HG02885 (cell line): ENCODE measurements around the gene ZDHHC17.
A peak's percentile ranks its signal among the peaks of the same experiment; 100 is the strongest.
"Not testable (repeated sequence)": the region's sequence is repeated elsewhere in the genome, so short reads cannot be mapped to it uniquely, and the experiment has no call there.

Experiments used
- ATAC-seq: cut with Tn5 transposase; IDR thresholded peaks from one replicate; pipeline ENCODE4 v1.9.1; 2021; ENCODE audit warnings: mild to moderate bottlenecking; ENCODE audit not compliant: unreplicated experiment, poor library complexity

The ZDHHC17 gene

GRCh38 chr12:76763746-76764675, at the start of gene ZDHHC17:
ZDHHC17 (plus strand) TSS chr12:76764115; CDS start chr12:76764237, 122 bp downstream.
- ATAC-seq: peak; percentile 89

GRCh38 chr12:76714415-76714814, 49.5 kb upstream of the ZDHHC17 start:
- no peak for ATAC-seq

GRCh38 chr12:76714861-76715260, 49.1 kb upstream of the ZDHHC17 start:
- ATAC-seq: no peak

- no peak for ATAC-seq
These were observed 48.6 kb upstream of the ZDHHC17 start for GRCh38 chr12:76715332-76715731.

- ATAC-seq: no peak
These were observed 46.6 kb upstream of the ZDHHC17 start for GRCh38 chr12:76717314-76717713.

GRCh38 chr12:76719171-76720041, 44.5 kb upstream of the ZDHHC17 start:
- no peak for ATAC-seq

GRCh38 chr12:76720068-76720467, 43.8 kb upstream of the ZDHHC17 start:
- no peak for ATAC-seq

- ATAC-seq: no peak
These were observed 37.3 kb upstream of the ZDHHC17 start for GRCh38 chr12:76726626-76727025.

- ATAC-seq: not testable (repeated sequence)
These were observed 31.7 kb upstream of the ZDHHC17 start for GRCh38 chr12:76732188-76732587.

GRCh38 chr12:76737689-76738088, 26.2 kb upstream of the ZDHHC17 start:
- ATAC-seq: not testable (repeated sequence)

GRCh38 chr12:76738824-76739579, 24.9 kb upstream of the ZDHHC17 start:
- ATAC-seq: no peak

GRCh38 chr12:76739896-76740295, 24.0 kb upstream of the ZDHHC17 start:
- ATAC-seq: no peak

GRCh38 chr12:76740501-76740900, 23.4 kb upstream of the ZDHHC17 start:
- ATAC-seq: no peak

GRCh38 chr12:76745343-76745742, 18.6 kb upstream of the ZDHHC17 start:
- ATAC-seq: no peak

- ATAC-seq: no peak
These were observed 17.4 kb upstream of the ZDHHC17 start for GRCh38 chr12:76746516-76746915.

GRCh38 chr12:76747245-76747644, 16.7 kb upstream of the ZDHHC17 start:
- no peak for ATAC-seq

GRCh38 chr12:76755829-76756379, 8.0 kb upstream of the ZDHHC17 start:
- no peak for ATAC-seq

- ATAC-seq: no peak
These were observed 6.2 kb upstream of the ZDHHC17 start for GRCh38 chr12:76757694-76758093.

GRCh38 chr12:76762601-76762980, 1.3 kb upstream of the ZDHHC17 start:
- no peak for ATAC-seq

- no peak for ATAC-seq
These were observed 941 bp downstream of the ZDHHC17 start for GRCh38 chr12:76764856-76765255.
